ENCODE data around the gene ABCC4.

ABCC4 gene, protein sequence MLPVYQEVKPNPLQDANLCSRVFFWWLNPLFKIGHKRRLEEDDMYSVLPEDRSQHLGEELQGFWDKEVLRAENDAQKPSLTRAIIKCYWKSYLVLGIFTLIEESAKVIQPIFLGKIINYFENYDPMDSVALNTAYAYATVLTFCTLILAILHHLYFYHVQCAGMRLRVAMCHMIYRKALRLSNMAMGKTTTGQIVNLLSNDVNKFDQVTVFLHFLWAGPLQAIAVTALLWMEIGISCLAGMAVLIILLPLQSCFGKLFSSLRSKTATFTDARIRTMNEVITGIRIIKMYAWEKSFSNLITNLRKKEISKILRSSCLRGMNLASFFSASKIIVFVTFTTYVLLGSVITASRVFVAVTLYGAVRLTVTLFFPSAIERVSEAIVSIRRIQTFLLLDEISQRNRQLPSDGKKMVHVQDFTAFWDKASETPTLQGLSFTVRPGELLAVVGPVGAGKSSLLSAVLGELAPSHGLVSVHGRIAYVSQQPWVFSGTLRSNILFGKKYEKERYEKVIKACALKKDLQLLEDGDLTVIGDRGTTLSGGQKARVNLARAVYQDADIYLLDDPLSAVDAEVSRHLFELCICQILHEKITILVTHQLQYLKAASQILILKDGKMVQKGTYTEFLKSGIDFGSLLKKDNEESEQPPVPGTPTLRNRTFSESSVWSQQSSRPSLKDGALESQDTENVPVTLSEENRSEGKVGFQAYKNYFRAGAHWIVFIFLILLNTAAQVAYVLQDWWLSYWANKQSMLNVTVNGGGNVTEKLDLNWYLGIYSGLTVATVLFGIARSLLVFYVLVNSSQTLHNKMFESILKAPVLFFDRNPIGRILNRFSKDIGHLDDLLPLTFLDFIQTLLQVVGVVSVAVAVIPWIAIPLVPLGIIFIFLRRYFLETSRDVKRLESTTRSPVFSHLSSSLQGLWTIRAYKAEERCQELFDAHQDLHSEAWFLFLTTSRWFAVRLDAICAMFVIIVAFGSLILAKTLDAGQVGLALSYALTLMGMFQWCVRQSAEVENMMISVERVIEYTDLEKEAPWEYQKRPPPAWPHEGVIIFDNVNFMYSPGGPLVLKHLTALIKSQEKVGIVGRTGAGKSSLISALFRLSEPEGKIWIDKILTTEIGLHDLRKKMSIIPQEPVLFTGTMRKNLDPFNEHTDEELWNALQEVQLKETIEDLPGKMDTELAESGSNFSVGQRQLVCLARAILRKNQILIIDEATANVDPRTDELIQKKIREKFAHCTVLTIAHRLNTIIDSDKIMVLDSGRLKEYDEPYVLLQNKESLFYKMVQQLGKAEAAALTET (N-terminal part only)

GRCh38 chr13:95301183-95301967 is at the start of gene ABCC4:
Gene ABCC4, minus strand, starts transcription at chr13:95301451. Its CDS starts 137 bp downstream, at chr13:95301314.
- peak in 1 of 2 experiments; percentile 40 for DNase-seq

GRCh38 chr13:95349267-95349666 is 48.0 kb upstream of the ABCC4 start:
- DNase-seq = no peak

DNA sequence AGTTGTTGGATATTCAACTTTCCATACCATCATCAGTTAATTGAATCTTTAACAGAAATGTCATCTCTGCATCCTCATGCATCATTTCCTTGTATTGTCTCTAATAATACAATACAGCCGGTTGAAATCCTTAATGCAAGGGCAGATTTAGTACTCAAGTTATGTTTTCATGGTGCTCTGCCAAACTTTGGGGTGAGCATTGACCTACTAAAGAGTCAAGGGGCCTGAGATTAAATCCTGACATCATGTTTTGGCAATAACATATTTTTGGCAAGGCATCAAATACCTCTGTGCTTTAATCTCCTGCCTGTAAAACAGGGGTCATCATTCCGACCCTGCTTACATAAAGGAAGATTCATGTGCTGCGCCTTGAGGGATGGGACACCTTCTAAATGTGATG is 42.7 kb upstream of the ABCC4 start:
- no peak for DNase-seq

DNA sequence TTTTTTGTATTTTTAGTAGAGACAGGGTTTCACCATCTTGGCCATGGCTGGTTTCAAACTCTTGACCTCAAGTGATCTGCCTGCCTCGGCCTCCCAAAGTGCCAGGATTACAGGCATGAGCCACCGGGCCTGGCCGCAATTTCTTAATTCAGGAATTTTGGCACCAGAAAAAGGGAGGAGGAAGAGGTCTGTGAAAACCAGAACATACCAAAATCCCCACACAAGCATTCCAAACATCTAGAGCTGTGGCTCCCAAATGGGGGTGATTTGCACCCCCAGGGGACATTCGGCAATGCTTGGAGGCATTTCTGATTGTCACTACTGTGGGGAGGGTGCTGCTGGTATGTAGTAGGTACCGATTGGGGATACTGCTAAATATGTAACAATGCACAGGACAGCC is 40.2 kb upstream of the ABCC4 start:
- no peak for DNase-seq

DNA sequence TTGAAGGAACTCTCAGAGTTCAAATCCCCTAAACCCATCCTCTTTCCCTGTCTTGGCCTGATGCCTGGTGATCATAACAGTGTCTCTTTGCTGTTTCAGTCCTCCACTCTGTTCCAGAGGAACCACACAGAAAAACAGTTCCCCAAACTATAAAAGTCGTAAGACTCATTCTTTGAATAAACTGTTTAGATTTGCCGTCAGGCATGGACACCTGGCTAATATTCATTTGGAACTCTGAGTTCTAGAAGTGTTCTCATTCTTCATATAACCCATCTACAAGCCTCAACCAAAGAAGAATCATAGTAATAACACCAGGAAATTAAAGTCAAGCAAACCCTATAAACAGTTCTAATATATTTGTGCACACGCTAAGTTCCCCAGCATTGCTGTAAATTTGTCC is 37.7 kb upstream of the ABCC4 start:
- DNase-seq = no peak

DNA sequence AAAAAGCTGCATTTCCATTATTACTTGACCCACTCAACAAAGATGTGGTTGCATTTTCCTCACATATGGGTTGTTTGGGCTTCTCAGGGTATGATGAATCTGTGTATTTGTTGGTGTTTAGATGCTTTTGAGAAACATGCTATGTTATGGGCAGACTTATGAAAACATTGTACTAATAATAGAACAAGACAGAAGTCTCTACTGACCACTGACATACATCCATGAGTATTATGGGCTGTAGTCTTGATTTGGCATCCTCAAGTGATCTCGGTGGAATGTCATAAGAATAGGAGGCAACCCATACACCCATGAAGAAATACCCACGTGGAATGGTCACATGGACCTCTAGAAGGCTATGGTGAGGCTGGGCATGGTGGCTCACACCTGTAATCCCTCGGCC is 36.3 kb upstream of the ABCC4 start:
- DNase-seq = no peak

DNA sequence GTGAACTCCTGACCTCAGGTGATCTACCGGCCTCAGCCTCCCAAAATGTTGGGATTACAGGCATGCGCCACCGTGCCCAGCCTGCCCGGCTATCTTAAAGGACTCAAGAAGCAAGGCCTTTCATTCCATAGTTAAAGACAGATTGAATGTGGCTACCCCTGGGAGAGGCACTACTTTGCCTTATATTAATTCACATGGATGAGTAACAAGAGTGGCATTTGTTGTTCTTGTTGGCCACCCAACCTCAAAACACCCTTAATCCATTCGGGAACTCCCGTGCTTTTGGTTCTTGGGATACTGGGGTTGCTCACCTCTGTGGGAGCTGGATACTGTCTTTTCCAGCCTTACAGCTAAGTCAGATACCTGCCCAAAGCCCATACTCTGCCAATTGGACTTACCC is 34.4 kb upstream of the ABCC4 start:
- DNase-seq = no peak

GRCh38 chr13:95328386-95328785 is 27.1 kb upstream of the ABCC4 start:
- no peak for DNase-seq

- no peak for DNase-seq
These were observed 25.9 kb upstream of the ABCC4 start for GRCh38 chr13:95327190-95327589.

GRCh38 chr13:95326695-95327094 is 25.4 kb upstream of the ABCC4 start:
- no peak for DNase-seq

DNA sequence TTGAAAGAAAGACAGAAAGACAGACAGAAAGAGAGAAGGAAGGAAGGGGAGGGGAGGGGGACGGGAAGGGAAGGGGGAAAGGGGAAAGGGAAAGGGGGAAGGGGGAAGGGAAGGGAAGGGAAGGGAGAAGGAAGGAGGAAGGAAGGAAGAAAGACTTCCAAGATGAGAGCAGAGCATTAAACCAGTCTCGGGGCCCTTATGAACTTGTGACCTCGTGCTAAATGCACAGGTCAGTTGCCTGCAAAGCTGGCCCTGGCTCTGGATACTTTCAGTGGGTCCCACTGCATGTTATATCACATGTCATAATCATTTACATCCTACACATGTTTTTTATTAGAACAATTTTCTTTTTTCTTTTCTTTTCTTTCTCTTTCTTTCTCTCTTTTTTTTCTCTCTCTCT is 24.2 kb upstream of the ABCC4 start:
- DNase-seq = no peak

DNA sequence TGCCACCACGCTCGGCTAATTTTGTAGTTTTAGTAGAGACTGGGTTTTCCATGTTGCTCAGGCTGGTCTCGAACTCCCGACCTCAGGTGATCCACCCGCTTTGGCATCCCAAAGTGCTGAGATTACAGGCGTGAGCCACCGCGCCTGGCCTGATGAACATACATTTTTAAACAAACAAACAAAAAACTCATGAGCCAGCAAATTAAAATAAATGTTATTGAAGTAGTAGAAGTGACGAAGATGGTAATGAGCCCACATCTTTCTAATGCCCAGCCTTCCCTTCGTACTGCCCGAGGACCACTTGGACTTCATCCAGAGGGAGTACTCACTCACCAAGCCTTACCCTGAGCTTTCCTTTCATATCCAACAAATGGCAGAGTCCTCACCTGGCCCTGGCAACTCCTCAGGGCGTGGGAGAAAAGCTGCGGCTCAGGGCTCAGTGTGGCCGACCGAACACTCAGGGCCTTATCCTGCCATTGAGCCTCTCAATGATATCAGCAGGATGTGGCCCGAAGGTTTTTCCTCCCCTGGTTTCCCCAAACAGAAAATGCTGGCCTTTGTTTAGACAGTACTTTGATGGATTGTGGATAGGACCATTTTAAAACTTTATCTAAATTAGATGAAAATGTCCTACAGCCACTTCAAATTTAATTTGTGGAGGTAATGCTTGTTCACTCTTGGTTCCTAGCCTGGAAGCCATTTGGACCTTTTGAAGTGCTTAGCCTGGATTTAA is 22.8 kb upstream of the ABCC4 start:
- DNase-seq = no peak

DNA sequence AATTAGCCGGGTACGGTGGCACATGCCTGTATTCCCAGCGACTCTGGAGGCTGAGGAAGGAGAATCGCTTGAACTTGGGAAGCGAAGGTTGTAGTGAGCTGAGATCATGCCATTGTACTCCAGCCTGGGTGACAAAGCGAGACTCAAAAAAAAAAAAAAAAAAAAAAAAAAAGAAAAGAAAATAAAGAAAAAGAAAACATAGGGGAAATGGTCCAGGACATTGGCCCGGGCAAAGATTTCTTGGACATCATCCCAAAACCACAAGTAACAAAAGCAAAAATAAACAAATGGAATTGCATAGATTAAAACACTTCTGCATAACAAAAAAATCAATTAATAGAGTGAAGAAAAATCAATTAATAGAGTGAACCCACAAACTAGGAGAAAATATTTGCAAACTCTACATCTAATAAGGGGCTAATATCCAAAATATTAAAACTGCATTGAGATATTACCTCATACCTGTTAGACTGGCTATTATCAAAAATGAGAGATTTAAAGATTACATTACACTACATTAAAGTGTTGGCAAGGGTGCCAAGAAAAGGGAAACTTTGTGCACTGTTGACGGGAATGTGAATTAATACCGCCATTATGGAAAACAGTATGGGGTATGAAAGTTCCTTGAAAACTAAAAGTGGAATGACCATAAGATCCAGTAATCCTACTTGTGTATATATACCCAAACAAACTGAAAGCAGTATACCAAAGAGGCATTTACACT is 18.5 kb upstream of the ABCC4 start:
- no peak for DNase-seq

- DNase-seq = no peak
These were observed 16.1 kb upstream of the ABCC4 start for GRCh38 chr13:95317039-95317989.

GRCh38 chr13:95315752-95316151 is 14.5 kb upstream of the ABCC4 start:
- no peak for DNase-seq

DNA sequence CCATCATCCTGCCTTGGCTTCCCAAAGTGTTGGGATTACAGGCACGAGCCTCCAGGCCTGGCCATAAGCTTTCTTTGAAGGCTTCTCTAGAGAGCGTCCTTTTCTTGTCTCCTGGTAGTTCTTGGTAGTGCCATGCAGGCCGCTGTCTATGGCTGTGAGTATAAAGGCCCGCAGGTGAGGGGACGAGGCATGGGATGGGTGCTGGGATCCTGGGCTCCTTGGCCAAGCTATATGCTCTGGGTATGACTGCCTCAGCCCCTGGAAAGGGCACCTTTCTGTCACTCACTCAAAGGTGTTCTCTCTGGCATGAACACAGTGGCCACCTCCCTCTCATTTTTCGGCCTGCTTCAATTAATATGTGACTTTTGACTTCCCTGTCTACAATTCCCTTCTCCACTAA is 6.3 kb upstream of the ABCC4 start:
- no peak for DNase-seq

- DNase-seq = no peak
These were observed 3.2 kb upstream of the ABCC4 start for GRCh38 chr13:95304453-95304852.

GRCh38 chr13:95301968-95302393 is 730 bp upstream of the ABCC4 start:
- DNase-seq = peak in 1 of 2 experiments; percentile 15

DNA sequence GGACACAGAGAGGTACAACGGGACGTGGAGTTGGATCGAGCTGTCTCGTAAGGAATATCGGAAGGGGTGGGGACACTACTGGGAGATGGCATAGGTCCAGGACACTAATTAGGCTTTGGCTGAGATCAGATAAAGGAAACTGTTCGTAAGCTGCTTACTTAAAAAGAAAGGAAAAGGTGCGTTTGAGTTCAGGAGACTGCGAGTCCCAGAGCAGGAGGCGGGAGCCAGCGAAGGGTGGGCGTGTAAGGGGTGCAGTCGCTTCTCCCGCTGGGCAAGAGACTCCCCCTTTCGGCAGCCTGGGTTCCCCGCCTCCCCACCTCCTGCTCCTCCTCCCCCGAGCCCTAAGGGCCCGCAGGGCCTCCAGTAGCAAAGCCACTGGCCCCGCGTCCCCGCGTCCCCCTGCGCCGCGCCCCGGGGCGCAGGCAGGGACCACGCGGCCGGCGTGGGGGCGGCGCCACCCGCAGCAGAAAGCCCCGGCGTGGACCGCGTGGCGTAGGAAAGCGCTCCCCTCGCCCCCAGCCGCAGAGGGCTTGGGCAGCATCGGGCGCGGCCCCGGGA is 547 bp downstream of the ABCC4 start:
- peak in 1 of 2 experiments; percentile 3 for DNase-seq

Measured in NCI-H446 (cell line).